NCI-H510A (cell line): Measurements from ENCODE around the gene PNN.
"Not testable (repeated sequence)": the region's sequence is repeated elsewhere in the genome, so short reads cannot be mapped to it uniquely, and the experiment has no call there.

Source experiments
- DNase-seq: peaks from one replicate; lab custom pipeline; 2025; lab: John Stamatoyannopoulos, UW

The PNN gene

GRCh38 chr14:39181026-39181692, 6.1 kb downstream of the PNN start:
- DNase-seq = no peak

GRCh38 chr14:39181693-39182047, 6.6 kb downstream of the PNN start:
- DNase-seq = no peak

GRCh38 chr14:39182770-39183684, 8.0 kb downstream of the PNN start:
- DNase-seq = no peak

GRCh38 chr14:39183685-39184003, 8.6 kb downstream of the PNN start:
- not testable (repeated sequence) for DNase-seq

DNA sequence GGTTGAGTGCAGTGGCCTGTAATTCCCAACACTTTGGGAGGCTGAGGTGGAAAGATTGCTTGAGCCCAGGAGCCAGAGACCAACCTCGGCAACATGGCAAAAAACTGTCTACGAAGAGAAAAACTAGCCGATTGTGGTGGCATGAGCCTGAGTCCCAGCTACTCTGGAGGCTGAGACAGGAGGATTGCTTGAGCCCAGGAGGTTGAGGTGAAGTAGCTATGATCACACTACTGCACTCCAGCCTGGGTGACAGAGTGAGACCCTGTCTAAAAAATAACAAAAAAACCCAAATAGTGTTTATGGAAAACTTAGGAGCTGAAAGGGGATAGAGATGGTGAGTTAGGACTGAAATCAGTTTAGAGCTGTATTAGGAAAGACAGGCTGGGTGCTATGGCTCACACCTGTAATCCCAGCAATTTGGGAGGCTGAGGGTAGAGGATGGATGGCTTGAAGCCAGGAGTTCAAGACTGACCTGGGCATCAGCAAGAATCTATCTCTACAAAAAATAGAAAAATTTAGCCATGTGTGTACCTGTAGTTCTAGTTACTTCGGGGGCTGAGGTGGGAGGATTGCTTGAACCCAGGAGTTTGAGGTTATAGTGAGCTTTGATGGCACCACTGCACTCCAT, 9.7 kb downstream of the PNN start:
- DNase-seq = no peak

GRCh38 chr14:39185256-39186049, 10.4 kb downstream of the PNN start:
- no peak for DNase-seq

GRCh38 chr14:39186941-39187525, 12.0 kb downstream of the PNN start:
- DNase-seq = no peak

- no peak for DNase-seq
These were observed 28.9 kb downstream of the PNN start for GRCh38 chr14:39203659-39204606.

GRCh38 chr14:39207430-39207829, 32.4 kb downstream of the PNN start:
- DNase-seq = not testable (repeated sequence)

- DNase-seq = no peak
These were observed 36.2 kb downstream of the PNN start for GRCh38 chr14:39211109-39211741.

- no peak for DNase-seq
These were observed 37.0 kb downstream of the PNN start for GRCh38 chr14:39212034-39212433.

DNA sequence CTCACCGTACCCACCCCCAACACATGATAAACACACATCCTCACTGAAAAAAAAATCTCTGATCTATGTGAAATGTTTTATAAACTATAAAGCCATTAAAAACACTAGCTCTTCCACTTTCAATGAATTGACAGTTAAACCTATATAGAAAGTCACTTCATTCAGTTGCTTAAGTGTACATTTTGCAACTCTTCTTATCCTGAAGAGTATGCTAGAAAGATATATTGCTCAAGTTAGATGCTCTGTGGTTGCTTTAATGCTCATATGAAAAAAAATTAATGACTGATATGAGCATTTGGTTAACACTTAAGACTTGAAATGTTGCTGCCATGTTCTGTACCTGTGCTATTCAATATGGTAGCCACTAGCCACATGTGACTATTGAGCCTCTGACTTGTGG, 37.6 kb downstream of the PNN start:
- no peak for DNase-seq

- no peak for DNase-seq
These were observed 42.3 kb downstream of the PNN start for GRCh38 chr14:39217214-39217879.

DNA sequence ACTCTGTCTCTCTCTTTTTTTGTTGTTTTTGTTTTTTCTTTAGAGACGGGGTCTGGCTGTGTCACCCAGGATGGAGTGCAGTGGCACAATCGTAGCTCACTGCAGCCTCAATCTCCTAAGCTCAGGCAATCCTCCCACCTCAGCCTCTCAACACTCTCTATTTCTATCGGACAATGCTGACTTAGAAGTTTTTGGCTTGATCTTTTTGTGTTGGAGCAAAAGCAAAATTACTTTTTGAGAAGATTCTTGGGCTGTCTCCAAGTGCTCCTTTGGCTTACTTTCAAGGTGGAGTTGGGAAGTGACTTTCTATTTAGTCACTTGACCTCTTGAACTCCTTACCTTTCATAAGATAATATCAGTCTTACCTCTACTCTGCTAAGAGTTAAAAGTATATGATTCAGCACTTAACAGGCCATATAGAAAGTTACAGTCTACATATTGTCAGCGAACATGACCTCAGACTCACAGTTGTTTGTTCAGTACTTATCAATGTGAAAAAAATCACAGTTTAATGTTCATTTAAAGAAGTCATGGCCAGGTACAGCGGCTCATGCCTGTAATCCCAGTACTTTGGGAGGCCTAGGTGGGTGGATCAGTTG, 43.2 kb downstream of the PNN start:
- no peak for DNase-seq

- no peak for DNase-seq
These were observed 44.0 kb downstream of the PNN start for GRCh38 chr14:39219075-39219499.

DNA sequence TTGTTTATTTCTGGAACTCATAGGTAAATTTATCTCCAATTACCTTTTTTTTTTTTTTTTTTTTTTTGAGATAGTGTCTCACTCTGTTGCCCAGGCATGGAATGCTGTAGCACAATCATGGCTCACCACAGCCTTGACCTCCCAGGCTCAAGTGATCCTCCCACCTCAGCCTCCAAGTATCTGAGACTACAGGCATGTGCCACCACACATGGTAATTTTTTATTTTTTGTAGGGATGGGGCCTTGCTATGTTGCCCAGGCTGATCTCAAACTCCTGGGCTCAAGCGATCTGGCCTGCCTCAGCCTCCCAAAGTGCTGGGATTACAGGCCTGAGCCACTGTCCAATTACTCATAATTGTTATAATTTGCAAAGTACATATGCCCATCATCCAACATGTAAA, 45.4 kb downstream of the PNN start:
- not testable (repeated sequence) for DNase-seq

GRCh38 chr14:39228044-39228443, 53.0 kb downstream of the PNN start:
- no peak for DNase-seq

- DNase-seq = no peak
These were observed 53.6 kb downstream of the PNN start for GRCh38 chr14:39228509-39229221.

DNA sequence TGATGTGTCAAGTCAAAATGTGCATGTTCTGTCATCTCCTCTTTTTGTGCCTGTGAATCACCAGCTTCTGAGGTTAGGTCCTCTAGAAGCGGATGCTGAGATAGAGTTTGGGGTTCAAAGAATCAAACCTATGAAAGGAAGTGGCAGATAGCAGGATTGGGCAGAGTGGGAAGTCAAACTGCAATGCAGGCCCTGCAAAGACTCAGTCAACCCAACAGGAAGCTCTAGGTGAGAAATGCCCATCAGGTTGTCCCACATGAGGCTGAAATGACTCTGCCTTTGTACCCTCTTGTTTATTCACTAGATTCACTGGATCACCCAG, 54.1 kb downstream of the PNN start:
- DNase-seq = no peak
